COLO668 (cell line): ENCODE measurements around the gene COLEC12.

Experiments used
- DNase-seq: peaks from one replicate; lab custom pipeline; 2025; ENCODE audit not compliant: unreplicated experiment; lab: John Stamatoyannopoulos, UW

Gene COLEC12

DNA sequence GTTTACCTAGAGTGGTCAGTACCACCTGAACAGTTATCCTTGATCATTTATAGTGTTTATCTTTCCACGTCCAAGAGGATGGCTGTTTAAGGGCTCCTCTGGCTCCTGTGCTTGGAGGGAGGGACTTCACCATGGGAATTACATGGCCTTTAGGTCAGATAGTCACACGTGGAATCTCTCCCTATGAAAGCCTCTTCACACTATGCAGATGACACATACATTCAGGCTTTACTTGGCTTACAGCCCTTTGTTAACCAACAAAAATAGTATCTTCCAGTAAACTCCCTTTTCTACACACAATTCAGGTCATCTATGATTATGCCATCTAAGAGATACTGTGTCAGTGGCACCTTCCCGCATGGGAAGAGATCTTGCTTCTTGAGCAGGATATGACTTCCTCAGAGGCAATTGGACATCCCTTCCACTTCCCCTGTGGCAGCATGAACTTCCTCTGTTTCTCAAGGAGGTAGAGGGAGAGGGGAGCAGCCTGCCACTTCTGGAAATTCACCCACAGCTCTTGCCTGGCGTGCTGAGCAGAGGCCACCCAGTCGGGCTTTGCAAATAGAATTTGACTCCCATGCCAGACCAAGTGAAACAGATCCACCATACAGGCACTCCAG, 53.5 kb downstream of the COLEC12 start:
- no peak for DNase-seq

GRCh38 chr18:445055-445454, 55.4 kb downstream of the COLEC12 start:
- no peak for DNase-seq

- no peak for DNase-seq
These were observed 61.9 kb downstream of the COLEC12 start for GRCh38 chr18:438571-438970.

GRCh38 chr18:435940-436339, 64.6 kb downstream of the COLEC12 start:
- DNase-seq = no peak

GRCh38 chr18:434410-434809, 66.1 kb downstream of the COLEC12 start:
- DNase-seq = no peak

DNA sequence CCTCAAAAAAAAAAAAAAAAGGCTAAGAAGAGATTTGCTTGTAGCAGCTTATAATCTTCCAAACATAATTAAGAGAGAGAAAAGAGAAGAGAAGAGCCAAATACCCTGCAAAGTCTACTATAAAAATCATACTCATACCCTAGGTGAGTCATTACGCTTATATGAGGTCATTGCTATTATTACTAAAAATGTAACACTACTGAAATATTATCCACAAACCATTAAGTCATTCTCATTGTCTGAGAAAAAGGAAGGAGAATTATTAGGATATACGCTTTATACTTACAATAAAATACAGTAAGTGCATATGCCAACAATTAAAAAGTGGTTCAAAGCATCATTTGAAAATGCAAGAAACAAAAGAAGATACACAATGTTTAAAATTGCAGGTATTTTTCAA, 66.5 kb downstream of the COLEC12 start:
- DNase-seq = no peak

DNA sequence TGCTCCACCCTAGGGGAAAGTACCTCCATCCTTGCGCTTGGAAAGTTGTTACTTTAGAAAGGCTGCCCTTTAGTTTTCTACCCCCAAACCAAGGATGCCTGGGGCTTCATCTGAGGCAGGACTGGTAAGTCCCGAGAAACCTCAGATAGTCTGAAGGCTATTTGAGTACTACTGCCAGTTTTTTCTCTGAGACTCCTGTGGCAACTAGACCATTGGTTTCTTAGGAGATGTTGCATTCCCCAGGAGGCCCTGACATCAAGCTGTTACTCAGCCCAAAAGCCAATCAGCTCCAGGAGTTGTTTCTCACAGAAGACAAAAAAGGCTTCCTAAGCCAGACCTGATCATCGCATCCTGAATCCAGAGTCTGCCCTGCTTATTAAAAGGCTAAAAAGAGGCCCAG, 67.2 kb downstream of the COLEC12 start:
- no peak for DNase-seq

- no peak for DNase-seq
These were observed 67.7 kb downstream of the COLEC12 start for GRCh38 chr18:432791-433190.

GRCh38 chr18:429030-429429, 71.5 kb downstream of the COLEC12 start:
- DNase-seq = no peak

GRCh38 chr18:427005-427404, 73.5 kb downstream of the COLEC12 start:
- DNase-seq = no peak

- DNase-seq = no peak
These were observed 75.3 kb downstream of the COLEC12 start for GRCh38 chr18:425106-425745.

- no peak for DNase-seq
These were observed 75.8 kb downstream of the COLEC12 start for GRCh38 chr18:424668-425067.

DNA sequence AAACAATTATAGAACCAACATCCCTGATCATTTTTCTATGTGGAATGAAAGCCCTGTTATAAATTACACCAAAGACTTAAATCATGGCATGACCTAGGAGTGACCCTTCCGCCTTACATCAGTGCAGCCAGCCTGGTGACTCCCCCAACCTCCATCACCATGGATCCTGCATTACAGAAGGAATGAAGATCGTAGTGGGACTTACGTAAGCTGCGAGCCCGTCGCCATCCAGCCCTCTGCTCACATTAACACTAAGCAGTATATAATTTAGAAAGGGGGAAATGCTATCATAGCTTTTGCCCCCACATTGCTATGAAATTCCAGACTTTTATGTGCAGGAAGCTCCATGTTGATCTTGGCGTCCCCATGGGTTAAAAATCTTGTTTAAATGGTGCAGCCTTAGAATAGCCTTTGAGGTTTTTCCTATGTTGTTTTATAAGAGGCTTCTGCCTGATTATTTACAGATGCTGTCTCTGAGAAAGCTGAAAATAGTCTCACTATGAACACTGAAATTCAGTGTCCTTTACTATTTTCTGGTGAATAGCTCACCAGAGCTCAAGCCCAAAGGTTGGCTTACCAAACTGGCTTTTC, 76.3 kb downstream of the COLEC12 start:
- no peak for DNase-seq

GRCh38 chr18:422966-423365, 77.5 kb downstream of the COLEC12 start:
- DNase-seq = no peak

DNA sequence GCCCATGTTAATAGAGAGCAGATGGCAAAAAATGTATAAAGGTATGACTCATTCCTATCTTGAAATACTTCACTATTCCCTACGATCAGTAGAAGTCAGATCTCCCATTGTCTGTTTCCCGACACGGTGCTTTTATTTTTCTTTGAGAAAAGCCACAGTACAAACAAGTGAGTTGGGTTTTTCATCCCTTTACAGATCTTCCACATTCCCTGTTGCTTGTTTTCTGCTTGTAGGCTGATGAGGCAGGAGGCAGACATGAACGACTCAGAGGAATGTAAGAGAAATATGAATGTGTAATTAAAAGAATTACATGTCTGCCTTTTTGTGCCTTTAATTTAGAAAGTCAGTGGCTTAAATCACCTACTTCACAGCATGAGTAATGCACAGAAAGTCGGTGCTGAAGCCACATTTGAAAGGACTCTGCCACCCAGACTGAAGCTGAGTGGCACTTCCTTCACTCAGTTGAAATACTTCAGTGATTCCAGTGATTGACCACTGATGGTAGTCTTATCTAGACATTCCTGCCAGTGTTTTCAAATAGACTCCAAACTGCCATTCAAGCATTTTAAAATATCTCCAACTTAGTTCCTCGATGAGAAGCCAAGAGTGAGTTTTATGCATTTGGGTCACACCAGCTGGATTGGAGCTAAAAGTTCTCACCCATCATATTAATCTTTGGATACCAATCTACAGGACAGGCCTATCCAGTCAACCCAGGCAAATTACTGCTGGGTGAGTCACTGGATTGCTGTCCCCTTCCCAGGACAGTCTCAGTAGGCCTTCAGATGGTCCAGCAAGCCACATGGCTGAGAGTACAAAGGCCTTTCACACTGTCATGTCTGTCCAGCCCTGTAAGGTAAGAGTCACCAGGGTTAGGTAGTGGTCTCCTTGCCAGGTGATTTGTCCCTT, 79.0 kb downstream of the COLEC12 start:
- no peak for DNase-seq

GRCh38 chr18:420661-421246, 79.7 kb downstream of the COLEC12 start:
- DNase-seq = no peak

- no peak for DNase-seq
These were observed 80.8 kb downstream of the COLEC12 start for GRCh38 chr18:419541-420175.

- no peak for DNase-seq
These were observed 83.0 kb downstream of the COLEC12 start for GRCh38 chr18:417495-417894.

GRCh38 chr18:416930-417329, 83.6 kb downstream of the COLEC12 start:
- DNase-seq = no peak

- no peak for DNase-seq
These were observed 84.6 kb downstream of the COLEC12 start for GRCh38 chr18:415617-416612.
